Endothelial cell of umbilical vein (primary cell): ENCODE data around the gene EEA1. TPM values are rescaled to one million over a fixed set of nuclear protein-coding genes. Genes with fewer than 3 reads are reported as not detected.

Source experiments
- BruUV-seq: library from RNA; stranded (reverse); fragments of 400-500 nt; replicated peaks from 2 replicates; lab custom pipeline; 2021; lab: Mats Ljungman, UMichigan
- CTCF ChIA-PET: fragments of 300-600, 350-600 bp; sonication (Branson Sonifier 250); formaldehyde crosslinking; loops from one replicate; lab custom pipeline; 2021; ENCODE audit warnings: antibody characterized with exemption, inconsistent platforms; lab: Charles Lee
- POLR2A ChIA-PET: fragments of 300-600, 350-600 bp; sonication (Branson Sonifier 250); formaldehyde crosslinking; loops from one replicate; lab custom pipeline; 2021; ENCODE audit warnings: antibody characterized with exemption, inconsistent platforms; lab: Charles Lee
- DNase-seq: peaks from one replicate; pipeline ENCODE4 v3.0.0-alpha.2; 2011; ENCODE audit warnings: low read depth, low spot score
- FAIRE-seq: peaks from 2 replicates; lab custom pipeline; 2011; peaks lifted over from hg19 to GRCh38; lab: Jason Lieb, UNC
- H2AFZ ChIP-seq: 2 replicates; pipeline ENCODE4 v1.6.0; 2012; ENCODE audit warnings: low read depth, low read length, control low read depth, inconsistent platforms
- H3K27ac ChIP-seq: 2 replicates; pipeline ENCODE4 v1.5.1; 2011; ENCODE audit warnings: low read depth, mild to moderate bottlenecking, control low read depth, low read length, moderate library complexity; ENCODE audit not compliant: insufficient read depth
- H3K27me3 ChIP-seq, 2 experiments: 2 replicates each; pipeline versions ENCODE4 v1.6.0 to v1.6.1; 2011; ENCODE audit warnings: low read length in 2 of 2, mixed read lengths in 1 of 2; ENCODE audit not compliant: control insufficient read depth in 2 of 2, insufficient read depth in 2 of 2
- H3K36me3 ChIP-seq, 2 experiments: 2 replicates in 1 of 2; 3 replicates in 1 of 2; pipeline ENCODE4 v1.5.1; 2011; ENCODE audit warnings: low read length in 2 of 2, mild to moderate bottlenecking in 1 of 2, moderate library complexity in 1 of 2; ENCODE audit not compliant: control insufficient read depth in 2 of 2, insufficient read depth in 2 of 2; ENCODE audit errors: extremely low read depth in 1 of 2
- H3K4me1 ChIP-seq: 3 replicates; pipeline ENCODE4 v1.5.1; 2011; ENCODE audit warnings: mild to moderate bottlenecking, low read length; ENCODE audit not compliant: control insufficient read depth, insufficient read depth; ENCODE audit errors: extremely low read depth
- H3K4me2 ChIP-seq: 2 replicates; pipeline ENCODE4 v1.6.1; 2011; ENCODE audit warnings: low read length, control low read depth, mixed read lengths; ENCODE audit not compliant: insufficient read depth
- H3K4me3 ChIP-seq, 3 experiments: fragments of 200-600 bp in 1 of 3; sonication (generic), shearing (Covaris generic) in 1 of 3; replicated peaks in 1 of 3; 2 replicates each; pipeline ENCODE4 v1.5.1; 2011 to 2016; ENCODE audit warnings: control low read depth in 3 of 3, low read length in 3 of 3, mild to moderate bottlenecking in 2 of 3, inconsistent platforms in 1 of 3, low read depth in 1 of 3, moderate library complexity in 1 of 3; ENCODE audit not compliant: insufficient read depth in 1 of 3
- H3K79me2 ChIP-seq: 2 replicates; pipeline ENCODE4 v1.6.0; 2012; ENCODE audit warnings: low read length, inconsistent platforms; ENCODE audit not compliant: control insufficient read depth, insufficient read depth
- H3K9ac ChIP-seq: replicated peaks from 2 replicates; pipeline ENCODE3; 2011; ENCODE audit warnings: low read length, control low read depth; ENCODE audit not compliant: insufficient read depth; ENCODE audit errors: extremely low read depth
- H3K9me1 ChIP-seq: replicated peaks from 3 replicates; pipeline ENCODE4 v1.6.0; 2011; ENCODE audit warnings: mild to moderate bottlenecking, low read length; ENCODE audit not compliant: control insufficient read depth, insufficient read depth; ENCODE audit errors: extremely low read depth
- H3K9me3 ChIP-seq: replicated peaks from 2 replicates; pipeline ENCODE4 v1.5.1; 2012; ENCODE audit warnings: low read length, inconsistent platforms; ENCODE audit not compliant: control insufficient read depth, insufficient read depth
- H4K20me1 ChIP-seq: replicated peaks from 2 replicates; pipeline ENCODE3; 2011; ENCODE audit warnings: mild to moderate bottlenecking, low read length; ENCODE audit not compliant: control insufficient read depth, insufficient read depth; ENCODE audit errors: extremely low read depth
- EZH2 ChIP-seq: IDR thresholded peaks from 2 replicates; pipeline ENCODE4 v1.6.1; 2012; ENCODE audit warnings: borderline replicate concordance, low read depth, mild to moderate bottlenecking, moderate library complexity, low read length, inconsistent platforms; ENCODE audit not compliant: severe bottlenecking
- FOS ChIP-seq: IDR thresholded peaks from 2 replicates; pipeline ENCODE4 v1.6.1; 2011; ENCODE audit warnings: mild to moderate bottlenecking, low read length, moderate library complexity, borderline replicate concordance; ENCODE audit not compliant: insufficient read depth
- GATA2 ChIP-seq: IDR thresholded peaks from 2 replicates; pipeline ENCODE4 v1.7.0; 2011; ENCODE audit warnings: low read depth, mild to moderate bottlenecking, moderate library complexity, mixed read lengths, low read length; ENCODE audit not compliant: insufficient read length, insufficient read depth
- POLR2A ChIP-seq: IDR thresholded peaks from 2 replicates; pipeline ENCODE4 v1.6.1; 2012; ENCODE audit warnings: low read depth, mild to moderate bottlenecking, control low read depth, low read length
- dilution Hi-C: fragments of 300-500 bp; cut with MboI; formaldehyde crosslinking; loops from one replicate; pipeline ENCODE4 v1.15.0; 2019; ENCODE audit warnings: low sequenced_read_pairs; ENCODE audit not compliant: extremely low pct_ligation_motif_present
- intact Hi-C: fragments of 100-400 bp; cut with micrococcal nuclease; formaldehyde crosslinking; loops from one replicate; pipeline ENCODE4 v1.10.0; 2022
- polyA plus RNA-seq, 4 experiments: library from polyadenylated mRNA; depleted of rRNA in 3 of 4; stranded (reverse) in 3 of 4; unstranded in 1 of 4; fragments of >200 nt; gene quantifications; 2 replicates each; pipeline versions ENCODE4 v1.2.1 to v1.2.3, GENCODE V29; 2011 to 2012; ENCODE audit warnings: missing spikeins in 1 of 4
- total RNA-seq: library from RNA; stranded (reverse); gene quantifications from 2 replicates; pipeline ENCODE4 v1.2.3, GENCODE V29; 2021
- TF ChIP-seq, protein P1 (sequence below), 2 donors: IDR thresholded peaks; 1 replicate in 1 of 2; 2 replicates in 1 of 2; pipeline ENCODE4 v1.5.1; 2011; ENCODE audit warnings: low read length in 2 of 2, mild to moderate bottlenecking in 2 of 2, moderate library complexity in 2 of 2, control low read depth in 1 of 2, inconsistent platforms in 1 of 2, low read depth in 1 of 2; ENCODE audit not compliant: insufficient read depth in 1 of 2; ENCODE audit errors: extremely low read depth in 1 of 2
- TF ChIP-seq, protein P2 (sequence below): IDR thresholded peaks from 2 replicates; pipeline ENCODE4 v1.6.1; 2011; ENCODE audit not compliant: insufficient read depth, insufficient read length

Gene EEA1
- total and polyA plus RNA-seq, 2 donors (not counting 3 experiments of a cell fraction or from before 2014, with no cell fraction given): 2.6 to 38.8 TPM

DNA sequence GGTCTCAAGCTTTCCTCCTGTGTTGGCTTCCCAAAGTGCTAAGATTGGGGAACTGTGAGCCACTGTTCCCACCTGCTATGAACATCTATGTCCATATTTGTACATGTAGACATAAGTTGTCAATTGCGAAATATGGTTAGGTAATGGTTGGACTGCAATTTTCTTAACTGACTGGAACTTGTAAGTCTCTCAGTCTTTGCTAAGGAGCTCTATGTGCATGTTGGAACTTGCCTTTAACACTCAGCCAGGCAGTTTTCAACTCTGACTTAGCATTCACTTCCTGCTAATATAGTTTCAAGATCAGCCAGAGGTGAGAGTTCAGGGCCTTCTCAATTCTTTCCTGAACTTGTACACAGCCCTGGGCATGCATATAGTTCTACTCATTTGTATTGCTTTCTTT, 44.5 kb upstream of the EEA1 start:
- Histone ChIP-seq H3K27ac (no peak overlapping the region), H3K4me3 (no peak overlapping the region), H3K4me2 (no peak overlapping the region), H3K79me2 (no peaks in the 10 kb centered on the region), H3K27me3 (no peaks in the 10 kb centered on the region), H3K9me3 (no peaks in the 10 kb centered on the region), H3K36me3 (no peaks in the 10 kb centered on the region), H3K9me1 (no peaks in the 10 kb centered on the region), H2AFZ (no peak overlapping the region), H4K20me1 (no peaks in the 10 kb centered on the region), H3K4me1 (peaks cover 19% of the 10 kb centered on the region), H3K9ac (no peak overlapping the region)
- DNase-seq (no peak), FAIRE-seq (no peak)
- POLR2A ChIA-PET: interaction anchor here (0.5 to 0.6 kb wide), 2 partner anchors 31 to 113 kb away, joined by 3 to 6 read pairs; no protein-coding TSS in a partner anchor
- CTCF ChIA-PET: interaction anchor here (1.4 kb wide), 1 partner anchor 14 kb away, joined by 3 read pairs; no protein-coding TSS in a partner anchor
- intact Hi-C loops (no loop called here), dilution Hi-C loops (no loop called here)
- TF ChIP-seq, protein P1, sequence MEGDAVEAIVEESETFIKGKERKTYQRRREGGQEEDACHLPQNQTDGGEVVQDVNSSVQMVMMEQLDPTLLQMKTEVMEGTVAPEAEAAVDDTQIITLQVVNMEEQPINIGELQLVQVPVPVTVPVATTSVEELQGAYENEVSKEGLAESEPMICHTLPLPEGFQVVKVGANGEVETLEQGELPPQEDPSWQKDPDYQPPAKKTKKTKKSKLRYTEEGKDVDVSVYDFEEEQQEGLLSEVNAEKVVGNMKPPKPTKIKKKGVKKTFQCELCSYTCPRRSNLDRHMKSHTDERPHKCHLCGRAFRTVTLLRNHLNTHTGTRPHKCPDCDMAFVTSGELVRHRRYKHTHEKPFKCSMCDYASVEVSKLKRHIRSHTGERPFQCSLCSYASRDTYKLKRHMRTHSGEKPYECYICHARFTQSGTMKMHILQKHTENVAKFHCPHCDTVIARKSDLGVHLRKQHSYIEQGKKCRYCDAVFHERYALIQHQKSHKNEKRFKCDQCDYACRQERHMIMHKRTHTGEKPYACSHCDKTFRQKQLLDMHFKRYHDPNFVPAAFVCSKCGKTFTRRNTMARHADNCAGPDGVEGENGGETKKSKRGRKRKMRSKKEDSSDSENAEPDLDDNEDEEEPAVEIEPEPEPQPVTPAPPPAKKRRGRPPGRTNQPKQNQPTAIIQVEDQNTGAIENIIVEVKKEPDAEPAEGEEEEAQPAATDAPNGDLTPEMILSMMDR (IDR thresholded peaks at IDR 0.05; ENCODE audit: extremely low read depth in 1 of 2, insufficient read depth in 1 of 2, low read depth in 1 of 2, low read length in 2 of 2): no peak
- TF ChIP-seq FOS (no peak), GATA2 (no peak), POLR2A (no peak), EZH2 (no peak)
- TF ChIP-seq, protein P2, sequence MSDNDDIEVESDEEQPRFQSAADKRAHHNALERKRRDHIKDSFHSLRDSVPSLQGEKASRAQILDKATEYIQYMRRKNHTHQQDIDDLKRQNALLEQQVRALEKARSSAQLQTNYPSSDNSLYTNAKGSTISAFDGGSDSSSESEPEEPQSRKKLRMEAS: no peak
- BruUV-seq: no TSS peak
